Sigmoid colon (tissue), 7 donors: ENCODE data around the gene NUPR1. TPM values are rescaled to one million over a fixed set of nuclear protein-coding genes. Genes with fewer than 3 reads are reported as not detected.

Experiments used
- DNase-seq: peaks from one replicate; pipeline ENCODE4 v3.0.0-alpha.2; 2019
- H3K27ac ChIP-seq, 4 donors: fragments of 200-600 bp; sonication (generic); one replicate each; pipeline ENCODE4 v1.5.1; 2016 to 2019; ENCODE audit warnings: mild to moderate bottlenecking in 1 of 4
- H3K27me3 ChIP-seq, 3 donors: fragments of 200-600 bp; sonication (generic); one replicate each; pipeline ENCODE4 v1.5.1; 2019; ENCODE audit warnings: mild to moderate bottlenecking in 1 of 3
- H3K36me3 ChIP-seq, 4 donors: fragments of 200-600 bp; sonication (generic); one replicate each; pipeline ENCODE4 v1.5.1; 2016 to 2019
- H3K4me1 ChIP-seq, 4 donors: fragments of 200-600 bp; sonication (generic); one replicate each; pipeline ENCODE4 v1.5.1; 2017 to 2019
- H3K4me3 ChIP-seq, 4 donors: fragments of 200-600 bp; sonication (generic); one replicate each; pipeline ENCODE4 v1.5.1; 2017 to 2019; ENCODE audit warnings: mild to moderate bottlenecking in 2 of 4, moderate library complexity in 1 of 4
- H3K9me3 ChIP-seq, 4 donors: fragments of 200-600 bp in 3 of 4; sonication (generic) in 3 of 4; one replicate each; pipeline versions ENCODE4 v1.5.1 to v1.6.1; 2013 to 2019
- EP300 ChIP-seq, 4 donors: sonication (generic); formaldehyde crosslinking; IDR thresholded peaks; one replicate each; pipeline ENCODE4 v1.6.1; 2017; ENCODE audit warnings: antibody characterized with exemption in 4 of 4
- POLR2A ChIP-seq, 2 donors: fragments of 450-650 bp; IDR thresholded peaks; one replicate each; pipeline ENCODE4 v1.6.1; 2016; ENCODE audit warnings: antibody characterized with exemption in 2 of 2, mild to moderate bottlenecking in 2 of 2, moderate library complexity in 2 of 2
- POLR2AphosphoS5 ChIP-seq, 4 donors: sonication (generic); formaldehyde crosslinking; IDR thresholded peaks; one replicate each; pipeline ENCODE4 v1.6.1; 2017; ENCODE audit warnings: antibody characterized with exemption in 4 of 4
- WGBS, 2 donors: extraction: QIAGEN DNeasy Blood & Tissue Kit; methylation state at CpG; one replicate each; pipeline ENCODE4 v1.1.7; 2013; 5-methylcytosine and 5-hydroxymethylcytosine counted together
- intact Hi-C: fragments of 100-400 bp; cut with DNase I; formaldehyde crosslinking; loops from one replicate; pipeline ENCODE4 v1.15.1; 2023
- polyA plus RNA-seq, 3 donors: library from polyadenylated mRNA; stranded (reverse); fragments of 200-250 nt; gene quantifications; one replicate each; pipeline ENCODE4 v1.2.3, GENCODE V29; 2013
- total RNA-seq, 4 donors: library from RNA; depleted of rRNA; stranded (reverse); fragments of >200 nt; gene quantifications; one replicate each; pipeline ENCODE4 v1.1.0, GENCODE V29; 2016
- TF ChIP-seq, protein P1 (sequence below), 4 experiments: fragments of 450-650 bp in 3 of 4; fragments of 200-600 bp in 1 of 4; IDR thresholded peaks; one replicate each; pipeline ENCODE4 v1.5.1; 2016 to 2019; ENCODE audit warnings: antibody characterized with exemption in 4 of 4, mild to moderate bottlenecking in 3 of 4, moderate library complexity in 2 of 4
- donor health status: healthy with polysubstance abuse.
- donor health status: Bipolar disorder and iron deficiency.
- donor health status: healthy.

The NUPR1 gene
- total and polyA plus RNA-seq, 7 donors: 48.6 to 318 (median 70.8) TPM

DNA sequence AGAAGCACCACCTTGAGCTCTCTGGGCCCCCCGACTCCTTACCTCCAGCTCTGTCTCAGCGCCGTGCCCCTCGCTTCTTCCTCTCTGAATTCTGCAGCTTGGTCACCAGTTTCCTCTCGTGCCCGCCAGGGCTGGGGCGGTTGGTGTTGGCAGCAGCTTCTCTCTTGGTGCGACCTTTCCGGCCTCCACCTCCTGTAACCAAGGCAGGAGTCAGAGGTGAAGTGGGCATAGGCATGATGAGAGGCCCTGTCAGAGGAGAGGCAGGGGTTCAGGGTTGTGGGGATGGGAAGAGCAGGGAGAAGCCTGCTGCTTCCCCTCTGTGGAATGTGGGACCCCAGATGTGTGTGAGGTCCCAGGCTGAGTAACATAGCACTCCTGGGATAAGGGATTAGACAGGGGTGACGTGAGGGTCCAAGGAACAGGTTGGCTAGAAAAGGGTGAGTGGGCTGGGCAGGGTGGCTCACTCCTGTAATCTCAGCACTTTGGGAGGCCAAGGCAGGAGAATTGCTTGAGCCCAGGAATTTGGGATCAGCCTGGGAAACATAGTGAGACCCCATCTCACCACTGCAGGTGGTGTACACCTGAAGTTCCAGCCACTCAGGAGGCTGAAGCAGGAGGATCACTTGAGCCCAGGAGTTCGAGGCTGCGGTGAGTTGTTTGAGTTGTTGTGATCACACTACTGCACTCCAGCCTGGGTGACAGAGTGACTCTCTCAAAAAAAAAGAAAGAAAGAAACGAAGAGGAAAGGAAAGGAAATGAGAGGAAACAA is 626 bp downstream of the NUPR1 start:
- no peak for TF ChIP-seq EP300 (IDR thresholded peaks at IDR 0.05)
- TF ChIP-seq, protein P1, sequence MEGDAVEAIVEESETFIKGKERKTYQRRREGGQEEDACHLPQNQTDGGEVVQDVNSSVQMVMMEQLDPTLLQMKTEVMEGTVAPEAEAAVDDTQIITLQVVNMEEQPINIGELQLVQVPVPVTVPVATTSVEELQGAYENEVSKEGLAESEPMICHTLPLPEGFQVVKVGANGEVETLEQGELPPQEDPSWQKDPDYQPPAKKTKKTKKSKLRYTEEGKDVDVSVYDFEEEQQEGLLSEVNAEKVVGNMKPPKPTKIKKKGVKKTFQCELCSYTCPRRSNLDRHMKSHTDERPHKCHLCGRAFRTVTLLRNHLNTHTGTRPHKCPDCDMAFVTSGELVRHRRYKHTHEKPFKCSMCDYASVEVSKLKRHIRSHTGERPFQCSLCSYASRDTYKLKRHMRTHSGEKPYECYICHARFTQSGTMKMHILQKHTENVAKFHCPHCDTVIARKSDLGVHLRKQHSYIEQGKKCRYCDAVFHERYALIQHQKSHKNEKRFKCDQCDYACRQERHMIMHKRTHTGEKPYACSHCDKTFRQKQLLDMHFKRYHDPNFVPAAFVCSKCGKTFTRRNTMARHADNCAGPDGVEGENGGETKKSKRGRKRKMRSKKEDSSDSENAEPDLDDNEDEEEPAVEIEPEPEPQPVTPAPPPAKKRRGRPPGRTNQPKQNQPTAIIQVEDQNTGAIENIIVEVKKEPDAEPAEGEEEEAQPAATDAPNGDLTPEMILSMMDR (IDR thresholded peaks at IDR 0.05): no peak
- TF ChIP-seq POLR2A (IDR thresholded peaks at IDR 0.05): no peak
- TF ChIP-seq POLR2AphosphoS5 (IDR thresholded peaks at IDR 0.05): no peak
- H3K4me1 ChIP-seq: peaks cover 0 to 56% (median 37%) of the 10 kb centered on the region in 4 donors
- no peaks in the 10 kb centered on the region for H3K9me3 ChIP-seq
- intact Hi-C loops: loop anchor here (2.0 kb wide), 2 partner anchors 15 to 45 kb away; partner anchors contain the start of genes CLN3 and SGF29
- no peaks in the 10 kb centered on the region for H3K27me3 ChIP-seq
- no peak for DNase-seq
- peaks cover 8 to 26% (median 15%) of the 10 kb centered on the region in 4 donors for H3K36me3 ChIP-seq
- peak overlapping the region; percentile 87 to 97 (median 94) for H3K27ac ChIP-seq
- WGBS, 2 donors: 17 to 68% methylated on average over 13 of the region's 13 CpGs
- H3K4me3 ChIP-seq: peak overlapping the region; percentile 55 to 62 (median 57)

DNA sequence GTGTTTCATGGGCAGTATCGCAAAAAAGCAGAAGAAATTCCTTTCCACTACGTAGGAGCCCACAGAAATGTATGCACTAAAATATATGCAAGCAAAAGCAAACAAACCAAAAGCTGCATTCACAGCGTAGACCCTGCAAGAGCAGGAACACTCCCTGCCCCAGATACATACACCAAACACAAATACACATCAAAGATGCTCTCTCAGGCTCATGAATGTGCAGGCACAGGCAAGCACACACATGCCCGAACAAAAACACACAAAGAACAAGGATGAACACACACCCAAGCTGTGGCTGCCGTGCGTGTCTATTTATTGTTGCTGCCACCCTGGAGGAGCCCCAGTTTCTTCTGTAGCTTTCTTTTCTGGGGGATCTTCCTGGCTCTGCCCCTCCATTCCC is 1.7 kb downstream of the NUPR1 start:
- intact Hi-C loops: no loop called here
- no peaks in the 10 kb centered on the region for H3K27me3 ChIP-seq
- peak overlapping the region; percentile 87 to 97 (median 94) for H3K27ac ChIP-seq
- H3K9me3 ChIP-seq: no peaks in the 10 kb centered on the region
- H3K4me1 ChIP-seq: peaks cover 0 to 58% (median 45%) of the 10 kb centered on the region in 4 donors
- DNase-seq: no peak
- peaks cover 8 to 26% (median 15%) of the 10 kb centered on the region in 4 donors for H3K36me3 ChIP-seq
- peak overlapping the region; percentile 55 to 62 (median 57) for H3K4me3 ChIP-seq
- TF ChIP-seq POLR2A (IDR thresholded peaks at IDR 0.05) (no peak), POLR2AphosphoS5 (IDR thresholded peaks at IDR 0.05) (no peak), EP300 (IDR thresholded peaks at IDR 0.05) (no peak)
- TF ChIP-seq, protein P1 (IDR thresholded peaks at IDR 0.05): no peak
- 16 to 58% methylated on average over 6 of the region's 6 CpGs for WGBS, 2 donors

GRCh38 chr16:28534542-28535373 is 4.0 kb downstream of the NUPR1 start:
- peaks cover 8 to 26% (median 15%) of the 10 kb centered on the region in 4 donors for H3K36me3 ChIP-seq
- no peak overlapping the region for H3K4me3 ChIP-seq
- H3K27me3 ChIP-seq: no peaks in the 10 kb centered on the region
- TF ChIP-seq, protein P1 (IDR thresholded peaks at IDR 0.05): no peak
- TF ChIP-seq POLR2A (IDR thresholded peaks at IDR 0.05): no peak
- no peak for TF ChIP-seq EP300 (IDR thresholded peaks at IDR 0.05)
- peak; percentile 28 to 68 (median 40) for TF ChIP-seq POLR2AphosphoS5 (IDR thresholded peaks at IDR 0.05)
- 36 to 52% methylated on average over 5 of the region's 5 CpGs for WGBS, 2 donors
- peak overlapping the region; percentile 50 to 96 (median 69) for H3K27ac ChIP-seq
- peak; percentile 89 for DNase-seq
- no peaks in the 10 kb centered on the region for H3K9me3 ChIP-seq
- intact Hi-C loops: no loop called here
- H3K4me1 ChIP-seq: peaks cover 0 to 58% (median 49%) of the 10 kb centered on the region in 4 donors

DNA sequence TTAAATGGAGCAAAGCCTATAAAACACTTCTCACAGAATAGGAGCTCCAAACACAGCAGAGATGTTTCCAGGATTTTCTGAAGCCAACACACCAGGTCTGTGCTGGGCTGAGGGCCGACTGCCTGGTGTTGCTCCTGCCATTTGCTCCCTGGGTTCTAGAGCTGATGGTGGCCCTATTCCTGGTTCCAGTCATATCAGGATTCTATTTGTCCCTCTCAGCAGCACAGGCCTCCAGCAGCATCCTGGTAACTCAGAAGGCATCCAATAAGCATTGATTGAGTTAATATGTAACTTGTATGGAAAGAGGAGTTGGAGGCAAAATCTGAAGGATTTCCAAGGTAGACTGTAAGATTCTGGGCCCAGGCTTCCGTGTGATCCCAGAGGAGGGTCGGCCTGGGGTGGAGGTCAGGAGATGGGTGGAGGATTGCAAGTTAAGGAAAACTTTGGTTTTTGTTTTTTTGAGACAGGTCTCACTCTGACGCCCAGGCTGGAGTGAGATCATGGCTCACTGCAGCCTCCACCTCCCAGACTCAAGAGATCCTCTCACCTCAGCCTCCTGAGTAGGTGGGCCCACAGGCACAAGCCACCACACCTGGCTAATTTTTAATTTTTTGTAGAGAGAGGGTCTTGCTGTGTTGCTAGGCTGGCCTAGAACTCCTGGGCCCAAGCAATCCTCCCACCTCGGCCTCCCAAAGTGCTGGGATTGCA is 5.7 kb downstream of the NUPR1 start:
- Histone ChIP-seq H3K27me3 (no peaks in the 10 kb centered on the region), H3K4me3 (no peak overlapping the region), H3K36me3 (peaks cover 8 to 26% (median 15%) of the 10 kb centered on the region in 4 donors), H3K27ac (peak overlapping the region; percentile 53 to 96 (median 69)), H3K9me3 (no peaks in the 10 kb centered on the region), H3K4me1 (peaks cover 0 to 44% (median 41%) of the 10 kb centered on the region in 4 donors)
- WGBS, 2 donors: 52 to 88% methylated on average over 5 of the region's 5 CpGs
- TF ChIP-seq EP300 (IDR thresholded peaks at IDR 0.05) (no peak), POLR2A (IDR thresholded peaks at IDR 0.05) (no peak), POLR2AphosphoS5 (IDR thresholded peaks at IDR 0.05) (no peak)
- TF ChIP-seq, protein P1 (IDR thresholded peaks at IDR 0.05): no peak
- intact Hi-C loops: no loop called here
- no peak for DNase-seq
